A549 treated with AZD9567 at 1 μM for 4 hours (cell line): ENCODE results near the gene CGGBP1. TPM values are rescaled to one million over a fixed set of nuclear protein-coding genes. Genes with fewer than 3 reads are reported as not detected.

Experiments
- total RNA-seq: library from RNA; stranded (reverse); fragments of 200-300 nt; extraction: Qiagen RNA extraction; gene quantifications from 5 replicates; pipeline ENCODE4 v1.2.3, GENCODE V29; 2022; ENCODE audit not compliant: insufficient read depth

The CGGBP1 gene, protein sequence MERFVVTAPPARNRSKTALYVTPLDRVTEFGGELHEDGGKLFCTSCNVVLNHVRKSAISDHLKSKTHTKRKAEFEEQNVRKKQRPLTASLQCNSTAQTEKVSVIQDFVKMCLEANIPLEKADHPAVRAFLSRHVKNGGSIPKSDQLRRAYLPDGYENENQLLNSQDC
- total RNA-seq = 35.0 to 43.6 TPM (median 41.1 TPM) in 5 replicates

DNA sequence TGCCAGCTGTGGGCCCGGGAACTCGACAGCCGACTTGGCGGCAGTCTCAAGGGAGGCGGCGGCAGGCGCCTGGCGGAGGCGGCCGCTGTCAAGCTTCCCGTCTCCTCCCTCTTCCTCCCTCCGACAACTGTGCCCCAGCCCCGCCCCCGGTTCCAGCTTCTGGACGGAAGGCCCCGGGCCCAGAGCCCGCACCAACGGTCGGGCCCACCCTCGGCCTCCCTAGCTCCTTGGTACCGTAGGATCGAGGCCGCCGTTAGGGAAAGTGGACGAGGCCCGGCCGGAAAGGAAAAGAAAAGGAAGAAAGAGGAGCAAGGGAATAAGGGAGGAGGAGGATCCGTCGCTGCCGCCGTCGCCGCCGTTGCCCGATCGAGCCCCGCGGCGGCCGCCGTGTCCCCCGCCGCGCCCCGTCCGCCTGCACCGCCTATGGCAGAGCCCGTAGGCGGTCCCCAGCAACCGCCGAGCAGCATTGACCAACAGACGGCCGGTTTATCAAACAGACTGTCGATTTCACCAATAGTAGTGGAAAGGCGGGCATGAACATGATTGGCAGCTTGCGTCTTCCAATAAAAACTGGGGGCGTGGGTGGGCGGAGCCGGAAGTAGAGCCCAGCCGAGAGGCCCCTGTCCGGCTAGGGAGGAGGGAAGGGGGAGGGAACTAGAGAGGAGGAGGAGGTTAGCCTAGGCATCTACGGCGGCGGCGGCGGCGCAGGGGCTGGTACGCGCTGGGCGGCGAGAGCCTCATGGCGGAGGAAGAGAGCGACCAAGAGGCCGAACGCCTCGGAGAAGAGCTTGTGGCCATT, at the start of gene CGGBP1, which contains the start of gene ZNF654:
Gene CGGBP1 (minus strand): TSS at position 425 of the 799 bp plus-strand sequence. CDS start 3,029 bp downstream, outside the sequence.
Gene ZNF654 (plus strand): TSS at position 675 of the 799 bp plus-strand sequence. CDS start 65 bp downstream, at position 740.

Other genes starting within 250 kb of the CGGBP1 start
- 3.4 to 9.7 TPM (median 4.5 TPM) in 5 replicates for gene ZNF654, start 250 bp upstream of the CGGBP1 start, total RNA-seq
- gene C3orf38, start 91.0 kb upstream of the CGGBP1 start, total RNA-seq = 15.7 to 19.2 TPM (median 16.4 TPM) in 5 replicates